GM19193 (cell line): ENCODE data around the gene NQO1.

ENCODE experiments used
- POLR2A ChIP-seq: IDR thresholded peaks from 4 replicates; pipeline ENCODE4 v1.6.1; 2011; ENCODE audit not compliant: insufficient read depth, insufficient read length; ENCODE audit errors: extremely low read depth

Gene NQO1

DNA sequence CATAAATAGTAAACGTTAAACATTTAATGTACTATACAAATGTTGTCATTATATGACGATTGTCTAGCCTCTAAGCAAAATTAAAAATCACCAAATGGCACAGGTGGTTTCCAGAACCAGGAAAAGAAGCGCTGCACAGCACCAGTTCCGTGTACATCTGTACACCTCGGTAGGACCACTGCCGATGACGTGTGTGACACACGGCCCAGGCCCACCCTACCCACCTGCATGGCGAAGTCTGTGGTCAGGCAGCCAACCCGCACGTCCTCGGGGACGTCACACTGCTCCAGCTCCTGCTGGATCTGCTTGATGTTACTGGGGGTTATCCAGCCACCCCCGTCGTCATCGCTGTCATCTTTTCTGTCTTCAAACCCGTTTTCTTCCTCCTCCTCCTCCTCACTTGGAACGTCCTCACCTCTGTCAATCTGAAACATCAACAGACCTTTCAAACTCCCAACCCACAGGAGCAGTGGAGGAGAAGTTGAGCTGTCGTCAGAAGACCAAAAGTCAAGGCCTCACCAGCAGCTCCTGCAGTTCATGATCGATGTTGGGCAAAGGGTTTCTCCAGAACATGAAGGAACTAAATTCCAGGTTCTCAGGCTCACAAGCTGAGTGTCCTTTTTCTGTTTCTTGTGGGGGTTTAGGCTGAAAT lies 22.5 kb upstream of the NQO1 start:
- TF ChIP-seq POLR2A = no peak

GRCh38 chr16:69747115-69747514 lies 20.8 kb upstream of the NQO1 start:
- TF ChIP-seq POLR2A = no peak

GRCh38 chr16:69745959-69746358 lies 19.6 kb upstream of the NQO1 start:
- no peak for TF ChIP-seq POLR2A

DNA sequence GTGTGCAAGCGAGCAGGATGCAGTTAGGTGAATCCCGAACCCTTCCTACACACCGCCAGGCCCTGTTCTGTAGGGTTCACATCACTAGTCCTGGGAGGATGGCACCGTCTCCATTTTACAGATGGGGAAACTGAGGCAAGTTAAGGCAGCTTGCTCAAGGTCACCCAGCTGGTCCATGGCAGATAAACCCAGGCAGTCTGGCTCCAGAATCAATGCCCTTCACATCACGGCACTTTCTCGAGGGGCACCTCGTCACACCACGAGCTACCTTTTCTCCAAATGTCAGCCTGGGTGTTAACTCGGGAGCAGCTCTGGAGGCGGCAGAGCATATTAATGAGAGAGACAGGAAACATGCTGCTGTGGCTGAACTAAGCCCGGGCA lies 18.9 kb upstream of the NQO1 start:
- TF ChIP-seq POLR2A = no peak

GRCh38 chr16:69744363-69745231 lies 18.2 kb upstream of the NQO1 start:
- no peak for TF ChIP-seq POLR2A

DNA sequence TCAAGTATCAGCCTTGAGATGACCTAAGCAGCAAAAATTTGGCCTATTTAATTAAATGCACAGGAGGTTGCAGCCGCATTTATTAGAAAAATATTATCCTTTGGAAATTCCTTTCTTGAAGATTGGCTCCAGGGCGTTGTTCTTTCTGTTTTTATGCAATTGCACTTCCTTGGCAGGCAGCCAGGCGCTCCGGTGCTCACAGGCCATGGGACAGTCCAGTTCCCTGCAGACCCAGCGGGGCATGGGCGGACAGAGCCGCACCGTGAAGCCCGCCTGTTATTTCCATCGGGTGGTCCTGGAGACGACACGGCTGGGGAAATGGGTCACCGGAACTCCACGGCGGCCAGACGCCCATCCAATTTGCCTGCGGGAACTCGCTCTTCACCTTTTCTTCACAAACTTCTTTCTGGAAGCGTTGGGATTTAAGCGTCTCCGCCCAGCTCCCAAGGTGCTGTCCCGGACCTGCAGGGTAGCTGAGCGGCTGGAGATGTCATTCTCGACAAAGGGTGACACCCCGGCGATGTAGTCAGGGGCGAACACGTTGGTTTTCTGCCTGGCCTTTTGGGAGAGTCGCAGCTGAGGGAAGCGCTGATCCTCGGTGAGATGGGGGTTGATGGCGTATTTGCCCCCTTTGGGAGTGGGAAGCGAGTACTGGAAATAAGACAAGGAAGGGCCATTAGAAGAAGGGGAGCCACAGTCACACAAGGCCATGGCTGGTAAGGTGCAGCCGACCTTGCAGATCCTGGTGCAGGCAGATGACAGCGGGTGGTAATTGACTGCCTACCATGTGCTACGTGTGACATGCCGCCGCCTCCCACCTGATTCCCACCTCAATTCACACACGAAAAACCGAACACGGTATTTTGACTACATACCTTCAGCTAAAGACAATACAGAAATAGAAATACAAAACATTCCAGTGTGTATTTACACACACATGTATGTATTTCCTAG lies 15.9 kb upstream of the NQO1 start:
- no peak for TF ChIP-seq POLR2A

GRCh38 chr16:69741519-69741918 lies 15.2 kb upstream of the NQO1 start:
- TF ChIP-seq POLR2A = no peak

DNA sequence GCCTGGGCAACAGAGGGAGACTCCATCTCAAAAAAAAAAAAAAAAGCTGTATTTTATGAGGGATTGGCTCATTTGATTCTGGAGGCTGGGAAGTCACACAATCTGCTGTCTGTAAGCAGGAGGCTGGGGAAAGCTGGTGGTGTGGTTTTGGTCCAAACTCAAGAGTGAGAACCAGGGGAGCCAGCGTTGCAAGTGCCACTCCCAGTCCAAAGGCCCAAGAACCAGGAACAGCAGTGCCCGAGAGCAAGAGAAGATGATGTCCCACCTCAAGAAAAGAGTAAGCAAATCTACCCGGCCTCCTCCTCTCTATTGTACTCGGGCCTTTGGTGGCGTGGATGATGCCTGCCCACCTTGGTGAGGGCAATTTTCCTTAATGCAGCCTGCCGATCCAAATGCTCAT lies 5.7 kb upstream of the NQO1 start:
- TF ChIP-seq POLR2A = no peak

- TF ChIP-seq POLR2A = no peak
Observed at GRCh38 chr16:69727916-69728270, 1.5 kb upstream of the NQO1 start.

GRCh38 chr16:69725480-69726312 lies 664 bp downstream of the NQO1 start:
- TF ChIP-seq POLR2A = no peak

GRCh38 chr16:69724981-69725479 lies 1.3 kb downstream of the NQO1 start:
- no peak for TF ChIP-seq POLR2A

DNA sequence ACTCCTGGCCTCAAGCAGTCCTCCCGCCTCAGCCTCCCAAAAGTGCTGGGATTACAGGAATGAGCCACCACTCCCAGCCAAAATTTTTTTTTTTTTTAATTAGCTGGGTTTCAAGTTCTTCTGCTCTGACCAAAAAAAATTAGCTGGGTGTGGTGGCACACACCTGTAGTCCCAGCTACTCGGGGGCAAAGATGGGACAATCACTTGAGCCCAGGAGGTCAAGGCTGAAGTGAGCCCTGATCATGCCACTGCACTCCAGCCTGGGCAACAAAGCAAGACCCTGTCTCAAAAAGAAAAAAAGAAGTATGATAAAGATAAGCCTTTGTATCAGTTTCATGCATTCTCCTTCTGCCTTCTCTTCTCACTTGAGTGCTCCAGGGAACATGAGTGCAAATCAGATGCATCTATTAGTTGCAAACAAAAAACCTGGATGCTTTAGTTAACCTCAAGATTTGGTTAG lies 1.9 kb downstream of the NQO1 start:
- TF ChIP-seq POLR2A = no peak

GRCh38 chr16:69721441-69721957 lies 4.9 kb downstream of the NQO1 start:
- TF ChIP-seq POLR2A = no peak
